Suppressor macrophage (primary cell): ENCODE data around the gene MAMDC4.
"Not testable (repeated sequence)": the region's sequence is repeated elsewhere in the genome, so short reads cannot be mapped to it uniquely, and the experiment has no call there.

Experiments
- DNase-seq, 4 experiments: peaks; one replicate each; pipeline ENCODE4 v3.0.0-alpha.2; 2020 to 2022

The MAMDC4 gene

GRCh38 chr9:136825295-136826187, 26.6 kb upstream of the MAMDC4 start:
- no peak for DNase-seq

GRCh38 chr9:136826188-136826541, 26.0 kb upstream of the MAMDC4 start:
- DNase-seq = no peak

GRCh38 chr9:136826703-136827582, 25.2 kb upstream of the MAMDC4 start:
- DNase-seq = no peak

- DNase-seq = no peak
Observed at GRCh38 chr9:136827794-136828473, 24.2 kb upstream of the MAMDC4 start.

- no peak for DNase-seq
Observed at GRCh38 chr9:136828474-136829140, 23.5 kb upstream of the MAMDC4 start.

GRCh38 chr9:136829412-136829811, 22.7 kb upstream of the MAMDC4 start:
- no peak for DNase-seq

- DNase-seq = no peak
Observed at GRCh38 chr9:136829981-136830885, 21.9 kb upstream of the MAMDC4 start.

- DNase-seq = no peak
Observed at GRCh38 chr9:136831002-136831719, 21.0 kb upstream of the MAMDC4 start.

GRCh38 chr9:136831720-136832104, 20.4 kb upstream of the MAMDC4 start:
- no peak for DNase-seq

GRCh38 chr9:136832581-136832980, 19.6 kb upstream of the MAMDC4 start:
- DNase-seq = no peak

- not testable (repeated sequence) for DNase-seq
Observed at GRCh38 chr9:136833381-136834048, 18.6 kb upstream of the MAMDC4 start.

GRCh38 chr9:136835162-136835931, 16.8 kb upstream of the MAMDC4 start:
- no peak for DNase-seq

- no peak for DNase-seq
Observed at GRCh38 chr9:136835932-136836904, 15.9 kb upstream of the MAMDC4 start.

GRCh38 chr9:136837146-136837855, 14.8 kb upstream of the MAMDC4 start:
- no peak for DNase-seq

GRCh38 chr9:136837856-136838277, 14.3 kb upstream of the MAMDC4 start:
- DNase-seq = not testable (repeated sequence)

- no peak for DNase-seq
Observed at GRCh38 chr9:136838314-136839228, 13.6 kb upstream of the MAMDC4 start.
